Activated CD4-positive, alpha-beta T cell treated with anti-CD3 and anti-CD28 coated beads for 4 hours (primary cell): ENCODE data around the gene HEBP2.
A peak's percentile ranks its signal among the peaks of the same experiment; 100 is the strongest.
"Not testable (repeated sequence)": the region's sequence is repeated elsewhere in the genome, so short reads cannot be mapped to it uniquely, and the experiment has no call there.

Source experiments
- DNase-seq, 2 donors: peaks; one replicate each; pipeline ENCODE4 v3.0.0-alpha.2; 2020

HEBP2 gene

DNA sequence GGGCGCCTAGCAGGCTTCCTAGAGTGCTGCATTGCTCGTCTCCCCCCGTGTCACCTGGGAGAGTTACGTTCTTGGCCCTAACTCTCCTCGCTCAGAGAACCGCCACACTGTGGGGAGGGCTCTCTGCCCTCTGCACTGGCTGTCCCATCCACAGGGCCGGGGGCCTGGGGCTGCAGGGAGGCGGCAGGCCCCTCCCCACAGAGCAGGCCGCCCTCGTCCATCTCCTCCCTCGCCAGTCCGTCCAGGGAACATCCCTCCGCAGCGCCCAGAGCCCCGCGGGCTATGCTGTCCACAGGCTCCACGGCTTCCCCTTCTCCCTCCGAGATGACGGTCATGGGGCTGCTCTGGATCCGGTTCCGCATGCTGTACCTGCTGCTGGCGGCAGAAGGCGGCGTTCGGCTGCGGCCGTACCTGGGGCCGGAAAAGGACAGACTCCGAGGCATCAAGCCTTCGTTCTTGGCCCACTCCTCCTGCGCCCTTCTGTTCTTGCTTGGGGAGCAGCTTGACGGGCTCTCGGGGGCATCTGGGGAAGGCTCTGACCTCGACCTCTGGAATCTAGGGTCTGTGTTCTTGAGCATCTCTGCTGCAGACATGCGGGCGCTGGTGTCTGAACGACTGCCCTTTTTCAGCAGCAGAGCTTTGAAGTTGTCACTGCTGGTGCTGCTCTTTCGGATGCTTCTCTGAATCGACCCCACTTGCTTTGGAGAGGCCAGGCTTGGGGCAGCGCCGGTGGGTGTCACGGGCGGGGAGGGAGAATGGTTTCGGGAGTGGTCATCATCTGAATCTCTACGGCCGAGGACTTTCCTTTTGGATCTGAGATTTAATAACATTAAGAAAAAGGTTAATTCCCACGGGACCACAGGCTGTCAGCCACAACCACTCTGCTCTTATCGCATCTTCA, 20.2 kb downstream of the HEBP2 start:
- DNase-seq: no peak

DNA sequence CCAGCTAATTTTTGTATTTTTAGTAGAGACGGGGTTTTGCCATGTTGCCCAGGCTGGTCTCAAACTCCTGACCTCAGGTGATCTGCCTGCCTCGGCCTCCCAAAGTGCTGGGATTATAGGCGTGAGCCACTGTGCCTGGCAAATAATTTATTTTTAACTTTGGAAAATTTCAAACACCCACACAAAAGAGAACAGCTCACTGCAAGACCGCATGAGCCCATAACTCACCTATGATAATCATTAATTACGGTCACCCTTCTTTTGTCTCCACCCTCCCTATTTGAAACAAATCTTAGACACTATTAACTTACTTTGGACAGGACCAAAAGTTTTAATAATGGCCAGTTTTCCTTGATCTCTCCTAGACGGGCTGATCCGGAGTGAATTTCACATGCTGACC, 21.2 kb downstream of the HEBP2 start:
- not testable (repeated sequence) for DNase-seq

DNA sequence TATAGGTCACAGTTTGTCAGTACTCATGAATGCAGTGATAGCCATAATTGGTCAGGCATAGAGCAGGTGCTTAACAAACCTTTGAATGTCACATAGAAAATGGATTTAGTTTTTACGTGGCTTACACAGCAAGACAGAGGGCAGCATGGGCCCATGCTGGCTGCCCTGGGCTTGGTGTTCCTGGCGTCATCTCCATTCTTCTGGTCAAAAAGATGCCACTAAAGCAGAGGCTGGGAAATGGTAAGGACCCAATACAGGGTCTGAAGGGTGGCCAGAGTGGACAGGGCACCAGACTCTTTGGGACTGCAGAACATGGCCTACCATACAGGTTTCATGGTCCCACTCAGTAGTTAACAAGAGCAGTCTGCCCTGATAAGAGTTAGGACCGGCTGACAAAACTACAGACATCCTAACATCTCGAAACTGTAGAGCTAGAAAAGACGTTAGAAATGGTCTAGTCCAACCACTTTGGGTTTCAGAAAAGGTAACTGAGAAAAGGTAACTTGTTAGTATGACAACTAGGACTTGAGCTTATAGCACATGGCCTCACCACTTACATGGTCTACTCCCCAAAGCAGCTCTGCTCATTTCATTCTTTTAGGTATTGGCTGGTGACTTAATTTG, 22.6 kb downstream of the HEBP2 start:
- DNase-seq: no peak

DNA sequence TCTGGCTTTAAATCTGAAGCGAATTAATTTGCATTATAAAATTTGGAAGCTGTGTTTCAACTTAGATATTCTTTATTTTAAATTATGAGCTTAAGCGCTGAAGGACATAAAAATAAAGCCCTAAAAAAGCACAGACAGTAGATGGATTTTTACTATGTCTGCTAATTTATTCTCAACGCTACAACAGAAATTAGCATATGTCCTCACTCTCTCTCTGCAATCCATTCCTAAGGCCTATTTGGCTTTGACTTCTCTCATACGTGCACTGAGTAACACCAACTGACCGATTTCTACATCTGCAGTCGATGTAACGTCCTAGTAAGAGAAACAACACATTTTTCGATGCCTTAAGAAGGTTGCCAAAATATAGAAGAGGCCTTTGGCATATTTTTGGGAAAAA, 23.7 kb downstream of the HEBP2 start:
- DNase-seq: no peak

DNA sequence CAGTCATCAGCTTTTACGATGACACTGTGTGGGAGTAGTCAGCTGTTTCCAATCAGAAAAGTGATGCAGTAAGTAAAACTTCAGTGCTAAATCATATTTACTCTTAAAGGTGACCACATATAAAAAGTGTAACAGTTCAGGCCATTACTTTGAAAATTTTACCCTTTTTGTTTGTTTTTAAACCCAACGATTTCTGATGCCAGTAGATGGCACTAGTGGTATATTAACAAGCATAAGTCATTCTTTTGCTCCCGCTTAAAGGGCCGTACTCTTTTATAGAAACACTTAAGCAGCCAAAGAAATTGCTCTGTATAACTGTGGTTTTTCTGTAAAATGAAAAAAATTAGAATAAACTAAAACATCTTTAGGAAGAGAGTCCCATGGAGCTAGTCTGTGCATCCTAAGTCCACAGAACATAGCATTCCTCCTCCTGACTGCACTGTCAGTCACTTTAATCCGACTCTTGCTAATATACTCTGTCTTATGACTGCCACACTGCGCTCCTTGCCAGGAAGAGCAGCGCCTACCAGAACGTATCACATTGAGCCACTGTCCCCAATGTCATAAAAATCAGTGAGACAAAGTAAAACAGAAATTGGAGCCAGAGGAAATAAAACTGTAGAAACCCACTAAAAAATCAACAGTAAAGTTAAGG, 25.0 kb downstream of the HEBP2 start:
- DNase-seq: peak in 1 of 2 donors; percentile 20

DNA sequence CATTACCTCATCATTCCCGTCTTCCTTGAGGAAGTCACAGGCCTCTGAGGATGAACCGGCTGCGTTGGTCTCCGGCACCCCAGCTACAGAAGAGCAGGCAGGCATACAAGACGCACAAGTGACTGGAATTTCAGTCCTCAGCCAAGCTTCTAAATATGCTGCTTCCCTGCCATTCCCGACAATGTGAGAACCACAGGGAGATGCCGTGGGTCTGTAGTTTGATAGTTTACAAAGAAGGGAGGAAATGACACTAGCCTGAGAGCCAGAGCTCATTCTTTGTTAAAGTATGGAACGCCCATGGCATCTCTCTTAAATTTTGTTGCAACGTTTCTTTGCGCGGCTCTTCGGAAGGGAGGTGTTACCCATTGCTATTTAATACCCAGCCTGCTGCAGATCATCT, 25.7 kb downstream of the HEBP2 start:
- no peak for DNase-seq

DNA sequence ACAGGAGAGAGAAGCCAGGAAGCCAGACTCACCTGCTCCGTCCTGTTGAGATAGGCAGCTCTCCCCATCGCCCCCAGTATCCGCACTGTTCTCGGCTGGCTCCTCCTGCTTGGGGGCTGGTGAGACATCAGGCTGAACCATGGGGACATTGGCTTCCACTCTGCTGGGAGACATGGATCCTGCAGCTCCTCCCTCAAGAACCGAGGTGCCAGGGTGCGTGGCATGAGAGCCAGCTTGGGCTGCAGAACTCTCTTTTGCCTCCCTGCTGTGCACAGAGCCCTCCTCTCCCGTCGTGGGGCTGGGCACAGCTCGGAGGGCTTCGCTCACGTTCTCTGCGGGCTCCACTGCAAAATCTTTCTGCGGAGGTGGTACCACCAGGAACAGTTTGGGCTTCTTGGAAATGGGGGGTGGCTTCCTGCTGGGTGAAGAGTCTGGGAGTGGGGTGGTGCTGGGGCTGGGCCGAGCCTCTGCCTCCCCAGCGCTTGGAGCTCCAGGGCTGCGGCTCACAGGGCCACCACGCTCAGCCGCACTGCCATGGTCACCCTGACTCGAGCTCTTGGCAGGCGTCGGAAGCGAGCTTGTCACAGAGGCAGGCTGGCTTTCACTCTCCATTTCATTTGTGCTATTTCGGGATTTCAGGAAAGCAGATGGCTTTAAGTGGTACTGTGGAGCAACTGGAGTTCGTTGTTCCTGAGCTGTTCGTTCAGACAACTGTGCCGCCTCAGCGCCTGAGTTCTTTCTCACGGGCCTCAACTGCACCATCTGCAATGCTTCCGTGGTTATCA, 26.5 kb downstream of the HEBP2 start:
- DNase-seq: no peak

DNA sequence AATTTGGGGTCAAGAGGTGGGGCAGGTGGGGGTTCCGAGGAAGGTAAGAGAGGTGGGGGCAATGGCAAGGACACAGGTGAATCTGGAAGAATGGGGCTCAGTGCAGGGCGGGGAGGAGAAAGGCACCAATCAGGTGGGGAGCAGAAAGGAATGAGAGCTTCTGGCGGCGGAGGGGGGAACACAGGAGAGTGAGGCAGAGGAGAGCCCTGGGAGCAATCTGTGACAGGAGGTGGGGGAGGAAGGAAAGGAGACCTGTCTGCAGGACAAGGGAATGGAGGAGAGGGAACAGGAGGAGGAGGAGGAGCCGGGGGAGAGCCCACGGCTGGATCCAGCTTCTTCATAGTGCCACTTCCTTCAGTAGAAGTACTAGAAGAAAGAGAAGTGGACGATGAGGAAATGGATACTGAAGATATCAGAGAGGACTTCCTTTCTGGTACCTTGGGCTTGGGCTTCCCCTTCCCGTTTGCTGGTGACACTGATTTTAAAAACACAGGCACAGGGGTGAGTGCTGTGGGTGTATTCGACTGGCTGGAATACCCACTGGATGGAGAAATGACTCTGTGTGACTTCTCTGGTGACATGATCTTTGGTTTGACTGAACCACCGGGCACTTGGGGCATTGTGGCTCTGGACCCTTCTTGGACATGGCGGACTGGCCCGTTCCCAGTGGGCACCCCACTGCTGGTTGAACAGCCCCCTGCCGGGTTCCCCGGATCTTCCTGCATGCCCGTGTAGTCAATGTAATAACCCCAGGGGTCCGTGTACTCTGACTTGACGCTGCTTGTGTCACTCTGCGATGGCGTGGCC, 27.4 kb downstream of the HEBP2 start:
- no peak for DNase-seq

DNA sequence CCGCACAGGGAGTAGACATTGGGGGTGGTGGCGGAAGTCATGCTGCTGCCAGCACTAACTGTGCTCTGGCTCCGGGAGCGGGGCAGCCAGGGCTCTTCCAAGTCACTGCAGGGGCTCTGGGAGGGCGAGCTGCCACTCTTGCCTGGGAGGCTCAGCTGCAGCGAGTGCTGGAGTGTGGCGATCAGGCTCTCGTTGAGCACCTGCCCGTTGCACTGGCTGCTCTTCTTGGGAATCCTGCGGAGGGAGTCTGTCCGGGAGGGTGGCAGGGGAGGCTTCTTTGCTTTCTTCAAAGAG, 28.0 kb downstream of the HEBP2 start:
- DNase-seq: no peak

DNA sequence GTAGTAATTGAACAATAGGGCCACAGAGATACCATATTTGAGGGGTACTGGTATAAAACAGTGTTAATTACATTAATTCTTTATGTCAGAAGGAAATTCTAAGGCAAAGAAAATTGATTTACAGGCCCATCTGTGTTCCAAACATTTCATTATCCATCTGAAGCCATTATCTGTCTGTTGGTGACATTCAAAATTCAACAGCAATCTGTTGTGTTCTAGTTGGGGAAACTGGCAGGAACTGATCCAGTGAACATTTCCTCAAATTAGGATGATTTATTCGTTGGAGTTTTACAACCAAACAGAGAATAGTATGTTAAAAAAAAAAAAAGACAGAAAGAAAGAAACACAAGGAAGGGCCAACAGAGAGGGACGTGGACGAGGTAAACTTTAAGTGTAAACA, 30.1 kb downstream of the HEBP2 start:
- no peak for DNase-seq

DNA sequence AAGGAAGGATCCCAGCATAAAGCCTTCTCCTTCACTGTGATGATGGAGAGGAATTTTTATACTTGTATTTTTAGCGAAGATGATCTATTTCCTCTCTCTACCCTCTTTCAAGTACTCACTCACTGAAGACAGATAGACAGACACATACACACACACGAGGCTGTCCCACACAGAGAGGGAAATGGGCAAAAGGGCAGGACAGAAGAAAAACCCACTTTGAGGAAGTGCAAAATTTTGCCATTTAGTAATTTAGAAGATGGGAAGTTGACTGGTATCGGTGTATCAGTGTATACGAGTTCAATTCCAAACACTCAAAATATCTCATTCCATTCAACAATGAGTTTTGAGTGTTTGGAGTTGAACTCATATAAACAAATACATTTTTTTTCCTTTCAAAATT, 30.9 kb downstream of the HEBP2 start:
- no peak for DNase-seq

DNA sequence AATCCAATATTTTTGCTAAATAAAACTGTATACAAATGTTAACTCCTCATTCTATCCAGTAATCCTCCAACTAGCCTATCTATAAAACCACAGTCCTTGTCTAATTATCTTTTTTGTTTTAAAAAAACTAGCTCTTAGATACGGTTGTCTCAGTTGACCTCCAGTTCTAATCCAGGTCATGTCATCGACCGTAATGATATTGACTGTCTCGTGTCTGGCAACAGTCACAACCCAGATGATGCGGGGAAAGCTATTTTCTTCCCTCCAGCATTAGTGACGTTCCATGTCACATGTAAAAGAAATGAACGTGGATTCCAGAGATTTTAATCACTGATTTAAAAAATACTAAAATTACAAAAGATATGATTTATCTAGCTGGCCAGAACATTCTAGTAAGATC, 35.5 kb downstream of the HEBP2 start:
- no peak for DNase-seq

DNA sequence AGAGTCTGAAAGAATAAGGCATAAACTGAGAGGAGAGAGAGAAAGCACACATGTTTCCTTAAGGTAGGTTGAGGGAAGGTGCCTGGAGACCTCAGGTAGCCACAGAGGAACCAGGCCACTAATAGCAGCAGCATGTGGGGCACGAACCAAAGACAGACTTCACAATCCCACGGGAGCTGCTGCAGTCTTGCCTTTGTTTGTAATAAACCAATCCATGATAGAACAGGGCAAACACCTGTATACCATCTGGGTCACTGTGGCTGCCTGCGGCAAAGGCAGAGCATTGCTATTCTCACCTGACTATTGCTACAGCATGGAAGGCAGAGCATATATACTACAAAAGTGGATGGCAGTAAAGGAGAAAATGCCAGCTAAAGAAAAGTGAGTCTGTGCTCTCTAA, 36.3 kb downstream of the HEBP2 start:
- no peak for DNase-seq

DNA sequence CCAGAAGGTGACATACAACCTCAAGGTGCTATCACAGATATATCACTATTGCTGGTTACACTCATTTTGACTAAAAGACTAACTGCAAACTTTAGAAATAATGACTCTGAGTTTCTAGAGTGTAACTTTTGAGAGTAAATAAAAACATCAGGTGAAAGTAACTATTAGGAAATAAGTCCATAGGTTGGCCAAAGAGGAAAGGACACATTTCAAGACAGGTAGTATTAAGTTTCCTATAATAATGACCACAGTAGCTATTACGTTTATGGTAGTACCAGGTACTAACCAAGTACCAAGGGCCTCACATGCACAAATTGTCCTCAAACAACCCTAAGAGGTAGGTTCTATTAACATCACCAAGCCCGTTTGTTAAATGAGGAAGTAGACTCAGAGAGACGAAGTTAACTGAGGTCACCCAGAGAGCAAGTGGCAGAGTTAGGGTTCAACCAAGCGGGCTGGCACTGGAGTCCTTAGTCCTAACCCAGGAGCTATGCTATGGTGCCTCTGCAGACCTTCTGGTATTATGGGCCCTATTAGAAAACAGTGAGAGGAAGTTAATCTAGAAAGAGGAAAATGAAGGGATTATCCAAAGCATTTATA, 36.8 kb downstream of the HEBP2 start:
- DNase-seq: no peak

DNA sequence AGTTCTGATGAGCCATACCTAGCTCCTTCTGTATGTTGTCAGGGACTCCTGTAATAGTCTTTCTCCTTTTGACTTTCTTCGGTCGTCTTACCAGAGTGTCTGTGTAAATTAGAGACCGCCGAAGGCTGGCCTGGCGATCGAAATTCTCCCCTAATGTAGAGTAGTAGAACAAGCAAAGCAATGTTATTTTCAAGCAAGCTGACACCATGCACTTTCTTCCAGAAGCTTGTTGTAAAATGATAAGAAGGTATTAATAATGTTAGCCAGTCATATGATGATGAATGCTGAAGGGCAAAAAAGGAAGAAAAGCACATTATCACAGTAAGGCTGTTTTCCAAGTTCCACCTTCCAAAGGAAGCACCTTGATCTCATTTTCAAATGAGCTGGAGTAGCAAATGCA, 37.9 kb downstream of the HEBP2 start:
- no peak for DNase-seq

DNA sequence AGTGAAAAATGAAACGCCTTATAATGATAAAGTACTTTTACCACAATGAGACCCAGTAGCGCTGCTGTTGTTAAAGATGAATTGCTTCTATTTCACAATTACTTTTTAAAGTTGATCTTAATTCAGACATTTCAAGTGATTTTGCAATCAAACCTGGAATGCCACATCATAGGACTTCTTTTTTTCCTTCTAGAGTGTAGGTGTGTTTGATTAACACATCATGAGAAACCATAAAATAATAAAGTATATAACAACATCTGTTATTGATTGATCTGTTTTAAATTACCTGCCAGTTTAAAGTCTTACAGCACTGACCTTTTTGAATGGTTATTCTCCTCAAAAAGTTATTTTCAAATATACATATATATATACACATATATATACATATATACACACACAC, 38.6 kb downstream of the HEBP2 start:
- DNase-seq: no peak

DNA sequence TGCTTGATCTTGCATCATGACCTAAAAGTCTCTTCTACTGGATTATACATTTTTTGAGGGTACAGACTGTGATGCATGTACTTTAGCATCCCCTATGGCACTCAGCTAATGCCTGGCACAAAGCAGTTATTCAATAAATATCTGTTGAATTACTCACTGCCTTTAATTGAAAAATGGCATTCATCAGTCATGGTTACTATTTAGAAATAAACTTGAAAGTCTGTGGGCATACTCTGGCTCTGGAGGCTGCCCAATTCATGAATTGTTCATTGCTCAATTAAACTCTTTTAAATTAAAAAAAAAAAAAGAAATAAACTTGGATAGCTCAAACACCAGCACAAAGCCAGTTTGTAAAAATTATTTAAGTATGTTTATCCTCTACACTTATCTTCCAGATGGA, 40.0 kb downstream of the HEBP2 start:
- no peak for DNase-seq

DNA sequence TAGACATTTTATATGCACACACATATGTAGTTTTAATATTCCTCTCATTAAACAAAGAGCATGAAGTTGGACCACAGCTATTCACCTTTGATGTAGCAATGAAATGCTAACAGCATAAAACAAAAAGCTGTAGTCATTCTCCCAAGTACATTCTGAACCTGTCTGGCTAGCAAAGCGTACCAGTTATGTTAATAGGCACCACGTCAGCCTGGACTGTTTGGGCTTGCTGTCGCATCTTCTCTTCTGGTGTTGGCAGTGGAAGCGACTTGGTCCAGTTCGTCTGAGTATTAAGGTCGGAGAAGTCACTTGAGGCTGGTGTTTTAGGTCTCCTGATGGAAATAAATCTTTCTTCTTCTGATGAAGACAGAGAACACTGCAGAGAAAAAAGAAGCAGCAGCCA, 42.8 kb downstream of the HEBP2 start:
- no peak for DNase-seq

DNA sequence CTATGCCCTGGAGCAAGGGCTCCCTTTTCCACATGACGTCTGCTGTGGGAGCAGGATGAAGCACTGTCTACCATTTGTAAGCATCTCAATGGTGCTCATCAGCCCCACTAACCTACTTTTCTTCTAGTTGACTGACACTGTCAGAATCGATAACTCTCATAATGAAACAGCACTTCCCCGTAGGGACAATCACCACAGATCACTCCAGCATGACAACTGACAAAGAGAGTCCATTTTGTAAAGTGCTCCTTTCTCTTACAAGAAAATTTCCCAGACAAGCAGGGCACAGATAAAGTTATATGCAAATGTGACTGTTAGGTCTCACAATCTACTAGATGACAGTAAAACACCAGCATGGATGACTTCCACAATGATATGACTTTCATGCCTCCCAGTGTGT, 46.4 kb downstream of the HEBP2 start:
- DNase-seq: no peak

DNA sequence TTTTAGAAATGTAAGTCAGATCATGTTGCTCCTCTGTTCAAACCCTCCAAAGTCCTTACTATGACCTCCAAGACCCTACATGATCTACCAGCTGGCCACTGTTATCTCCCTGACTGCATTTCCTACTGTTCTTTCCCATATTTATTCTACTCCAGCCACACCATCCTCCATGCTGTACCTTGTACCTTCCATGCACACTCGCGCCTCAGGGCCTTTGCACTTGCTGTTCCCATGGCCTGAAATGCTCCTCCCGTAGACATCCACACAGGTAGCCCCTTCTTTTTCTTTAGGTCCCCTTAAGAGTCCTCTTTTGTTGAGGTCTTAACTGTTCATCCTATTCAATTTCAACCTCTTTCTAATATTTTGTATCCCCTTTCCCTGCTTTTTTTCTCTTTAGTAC, 47.0 kb downstream of the HEBP2 start:
- DNase-seq: no peak

DNA sequence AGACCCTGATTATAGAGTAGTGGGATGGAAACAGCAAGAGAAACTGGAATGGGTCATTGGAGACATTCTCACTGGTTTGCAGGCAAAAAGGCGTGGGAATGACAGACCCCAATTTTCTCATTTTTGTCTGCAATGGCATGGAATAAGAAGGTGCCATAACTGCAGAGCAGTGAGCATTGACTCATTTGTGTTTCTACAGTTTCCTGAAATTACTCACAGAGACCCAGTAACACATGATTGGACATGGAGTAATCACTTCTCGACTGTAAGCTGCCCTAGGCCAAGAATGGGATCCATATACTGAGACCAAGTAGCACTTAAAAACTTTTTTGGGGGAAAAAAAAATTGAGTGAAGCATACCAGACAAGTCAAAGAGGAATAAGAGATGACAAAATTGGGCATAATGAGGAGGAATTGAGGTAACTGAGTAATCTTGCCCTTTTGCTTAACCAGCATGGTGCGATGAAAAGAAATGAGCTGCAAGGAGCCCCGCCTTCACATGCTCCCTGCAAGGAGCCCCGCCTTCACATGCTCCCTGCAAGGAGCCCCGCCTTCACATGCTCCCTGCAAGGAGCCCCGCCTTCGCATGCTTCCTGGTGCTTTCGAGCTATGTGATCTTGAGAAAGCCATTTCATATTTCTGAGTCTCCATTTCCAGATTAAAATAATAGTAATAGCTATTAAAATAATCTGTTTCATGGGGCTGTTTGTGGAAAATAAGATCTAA, 51.1 kb downstream of the HEBP2 start:
- DNase-seq: peak; percentile 38 to 62
